GM19395 (cell line): ENCODE measurements around the gene ALG6.
"Not testable (repeated sequence)": the region's sequence is repeated elsewhere in the genome, so short reads cannot be mapped to it uniquely, and the experiment has no call there.

Experiments used
- ATAC-seq: cut with Tn5 transposase; IDR thresholded peaks from one replicate; pipeline ENCODE4 v1.9.1; 2021; ENCODE audit warnings: mild to moderate bottlenecking, moderate library complexity; ENCODE audit not compliant: unreplicated experiment

Gene ALG6

GRCh38 chr1:63411066-63411465 is 43.6 kb downstream of the ALG6 start:
- ATAC-seq = no peak

GRCh38 chr1:63413394-63413793 is 46.0 kb downstream of the ALG6 start:
- ATAC-seq = no peak

GRCh38 chr1:63414691-63415365 is 47.4 kb downstream of the ALG6 start:
- no peak for ATAC-seq

- ATAC-seq = no peak
These were observed 50.7 kb downstream of the ALG6 start for GRCh38 chr1:63418101-63418500.

GRCh38 chr1:63420746-63421145 is 53.3 kb downstream of the ALG6 start:
- not testable (repeated sequence) for ATAC-seq

- ATAC-seq = no peak
These were observed 56.2 kb downstream of the ALG6 start for GRCh38 chr1:63423649-63424048.

- no peak for ATAC-seq
These were observed 61.4 kb downstream of the ALG6 start for GRCh38 chr1:63428815-63429214.

GRCh38 chr1:63429281-63429680 is 61.9 kb downstream of the ALG6 start:
- no peak for ATAC-seq

- ATAC-seq = no peak
These were observed 67.7 kb downstream of the ALG6 start for GRCh38 chr1:63435161-63435560.

- no peak for ATAC-seq
These were observed 74.7 kb downstream of the ALG6 start for GRCh38 chr1:63442141-63442475.

GRCh38 chr1:63448731-63449246 is 81.4 kb downstream of the ALG6 start:
- ATAC-seq = no peak

- no peak for ATAC-seq
These were observed 83.0 kb downstream of the ALG6 start for GRCh38 chr1:63450416-63450815.

- no peak for ATAC-seq
These were observed 85.8 kb downstream of the ALG6 start for GRCh38 chr1:63453232-63453631.

- no peak for ATAC-seq
These were observed 86.8 kb downstream of the ALG6 start for GRCh38 chr1:63454269-63454668.

- no peak for ATAC-seq
These were observed 91.3 kb downstream of the ALG6 start for GRCh38 chr1:63458750-63459149.

- ATAC-seq = no peak
These were observed 94.3 kb downstream of the ALG6 start for GRCh38 chr1:63461661-63462230.

GRCh38 chr1:63463248-63463647 is 95.8 kb downstream of the ALG6 start:
- ATAC-seq = no peak

- no peak for ATAC-seq
These were observed 98.8 kb downstream of the ALG6 start for GRCh38 chr1:63466181-63466580.

- no peak for ATAC-seq
These were observed 99.3 kb downstream of the ALG6 start for GRCh38 chr1:63466759-63467158.

GRCh38 chr1:63468683-63469082 is 101.3 kb downstream of the ALG6 start:
- ATAC-seq = not testable (repeated sequence)

GRCh38 chr1:63475761-63476160 is 108.3 kb downstream of the ALG6 start:
- ATAC-seq = no peak

GRCh38 chr1:63480057-63480456 is 112.6 kb downstream of the ALG6 start:
- no peak for ATAC-seq

GRCh38 chr1:63486629-63487028 is 119.2 kb downstream of the ALG6 start:
- no peak for ATAC-seq
